NCI-H1048 (cell line): ENCODE data around the gene ORMDL3.
"Not testable (repeated sequence)": the region's sequence is repeated elsewhere in the genome, so short reads cannot be mapped to it uniquely, and the experiment has no call there.

Experiments
- DNase-seq: peaks from one replicate; lab custom pipeline; 2025; lab: John Stamatoyannopoulos, UW

ORMDL3 gene

DNA sequence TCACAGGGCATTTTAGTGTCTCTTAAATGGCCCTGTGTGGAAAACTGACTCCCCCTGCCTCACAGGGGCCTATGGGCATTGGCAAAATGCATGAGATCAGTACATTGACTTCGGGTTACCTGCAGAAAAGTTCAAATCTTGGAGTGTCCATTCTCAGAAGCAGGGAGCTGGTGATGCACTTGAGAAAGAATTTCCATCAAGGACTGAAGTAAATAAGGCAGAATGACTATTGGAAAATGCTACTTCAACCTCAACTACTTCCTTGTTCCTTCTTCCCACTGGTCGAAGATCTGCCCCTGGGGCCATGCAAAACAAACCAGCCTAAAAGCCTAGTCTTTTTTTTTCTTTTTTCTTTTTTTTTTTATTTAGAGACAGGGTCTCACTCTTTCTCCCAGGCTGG lies 21.6 kb upstream of the ORMDL3 start:
- no peak for DNase-seq

DNA sequence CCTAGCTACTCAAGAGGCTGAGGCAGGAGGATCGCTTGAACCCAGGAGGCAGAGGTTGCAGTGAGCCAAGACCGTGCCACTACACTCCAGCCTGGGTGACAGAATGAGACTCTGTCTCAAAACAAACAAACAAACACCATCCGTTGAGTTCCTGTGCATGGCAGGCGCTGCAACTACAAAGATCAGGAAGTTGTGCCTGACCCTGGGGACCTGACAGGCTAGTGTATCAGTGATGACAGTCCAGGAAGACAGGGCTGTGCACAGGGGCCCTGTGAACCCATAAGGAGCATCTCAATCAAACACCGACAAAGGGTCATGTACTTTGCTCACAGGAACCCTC lies 21.1 kb upstream of the ORMDL3 start:
- not testable (repeated sequence) for DNase-seq

DNA sequence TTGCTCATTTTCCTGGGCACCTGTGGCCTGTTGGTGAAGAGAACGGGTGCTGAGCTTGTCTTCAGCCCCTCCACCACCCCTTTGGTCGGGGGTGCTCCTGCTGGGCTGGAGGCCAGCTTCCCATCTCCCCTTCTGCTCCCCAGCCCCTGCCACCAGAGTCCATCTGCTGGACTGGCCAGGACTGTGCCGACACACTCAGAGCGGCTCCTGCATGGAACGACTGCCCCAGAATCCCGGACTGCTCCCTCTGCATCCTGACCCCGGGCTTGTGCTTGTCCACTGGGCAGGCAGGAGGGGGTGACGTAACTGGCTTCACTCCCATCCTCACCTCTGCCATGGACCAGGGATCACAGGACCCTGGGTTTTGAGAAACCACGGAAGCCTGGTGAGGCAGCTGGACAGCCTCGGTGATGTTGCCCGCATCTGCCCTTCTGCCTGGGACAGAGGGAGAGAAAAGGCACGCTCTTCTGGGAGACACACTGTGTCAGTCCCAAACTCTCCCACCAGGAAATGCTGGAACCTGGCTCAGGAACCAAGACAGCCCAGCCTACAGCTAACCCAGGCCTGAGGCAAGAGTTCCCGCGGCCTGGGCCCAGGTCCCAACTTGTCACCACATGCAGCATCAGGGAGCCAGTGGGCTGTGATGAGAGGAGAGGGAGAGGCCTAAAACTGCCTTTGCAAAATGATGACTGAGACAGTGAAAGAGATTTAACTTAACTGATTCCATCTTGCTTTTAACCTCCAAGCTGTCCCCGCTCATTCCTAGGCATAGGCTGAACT lies 19.3 kb upstream of the ORMDL3 start:
- no peak for DNase-seq

- no peak for DNase-seq
Observed at GRCh38 chr17:39944393-39944711, 17.0 kb upstream of the ORMDL3 start.

GRCh38 chr17:39943702-39944392 lies 16.4 kb upstream of the ORMDL3 start:
- no peak for DNase-seq

- DNase-seq = no peak
Observed at GRCh38 chr17:39939588-39940419, 12.4 kb upstream of the ORMDL3 start.

DNA sequence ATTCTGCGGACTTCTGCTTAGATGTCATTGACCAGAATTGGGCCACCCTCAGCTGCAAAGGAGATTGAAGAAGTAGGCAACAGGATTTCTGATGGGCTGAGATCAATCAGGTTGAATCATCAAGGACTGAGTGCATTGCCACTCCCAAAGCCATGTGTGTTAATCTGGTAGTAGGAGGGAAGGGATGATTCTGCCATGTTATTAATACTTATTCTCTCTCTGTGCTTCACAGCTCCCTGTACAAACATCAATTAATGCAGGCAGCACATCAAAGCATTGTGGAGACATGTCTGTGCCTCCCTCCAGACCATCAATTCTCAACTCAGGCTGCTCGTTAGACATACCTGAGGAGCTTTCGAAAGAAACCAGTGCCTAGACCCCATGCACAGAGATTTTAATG lies 11.7 kb upstream of the ORMDL3 start:
- DNase-seq = no peak

GRCh38 chr17:39938140-39938869 lies 10.9 kb upstream of the ORMDL3 start:
- no peak for DNase-seq

DNA sequence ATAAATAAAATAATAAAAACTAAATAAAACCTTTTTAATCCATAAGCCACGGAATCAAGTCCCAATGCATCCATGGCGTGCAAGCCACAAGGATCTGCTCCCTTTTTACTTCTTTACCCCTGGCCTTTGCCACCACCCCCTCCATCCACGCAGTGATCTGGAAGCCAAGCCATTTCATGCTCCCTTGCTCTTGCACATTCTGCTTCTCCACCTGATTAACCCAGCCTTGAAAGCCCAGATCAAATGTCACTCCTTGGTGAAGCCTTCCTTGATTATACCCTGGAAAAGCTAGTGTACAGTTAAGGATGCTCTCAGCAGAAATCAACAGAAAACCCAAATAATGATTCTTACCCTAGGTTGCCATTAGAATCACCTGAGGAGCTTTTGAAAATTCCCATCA lies 10.0 kb upstream of the ORMDL3 start:
- DNase-seq = no peak

DNA sequence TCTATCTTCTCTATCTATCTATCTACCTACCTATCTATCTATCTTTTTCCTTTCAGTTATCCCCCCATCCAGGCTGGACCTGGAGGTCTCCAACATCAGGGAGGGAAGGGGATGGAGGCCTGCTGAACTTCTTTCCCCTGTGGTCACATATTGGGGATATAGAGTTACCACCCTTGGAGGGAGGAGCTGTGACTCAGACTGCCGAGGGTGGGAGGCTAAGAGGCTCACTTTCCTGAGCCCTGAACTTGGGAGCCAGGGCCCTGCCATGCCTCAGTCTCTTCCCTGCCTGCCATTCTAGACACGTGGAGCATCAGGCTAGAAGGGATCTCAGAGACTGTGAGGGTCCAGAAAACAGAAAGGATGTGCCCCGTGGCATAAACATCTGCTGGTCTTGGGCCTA lies 8.5 kb upstream of the ORMDL3 start:
- DNase-seq = no peak

GRCh38 chr17:39934324-39934723 lies 6.9 kb upstream of the ORMDL3 start:
- DNase-seq = no peak

GRCh38 chr17:39933912-39934311 lies 6.5 kb upstream of the ORMDL3 start:
- no peak for DNase-seq

DNA sequence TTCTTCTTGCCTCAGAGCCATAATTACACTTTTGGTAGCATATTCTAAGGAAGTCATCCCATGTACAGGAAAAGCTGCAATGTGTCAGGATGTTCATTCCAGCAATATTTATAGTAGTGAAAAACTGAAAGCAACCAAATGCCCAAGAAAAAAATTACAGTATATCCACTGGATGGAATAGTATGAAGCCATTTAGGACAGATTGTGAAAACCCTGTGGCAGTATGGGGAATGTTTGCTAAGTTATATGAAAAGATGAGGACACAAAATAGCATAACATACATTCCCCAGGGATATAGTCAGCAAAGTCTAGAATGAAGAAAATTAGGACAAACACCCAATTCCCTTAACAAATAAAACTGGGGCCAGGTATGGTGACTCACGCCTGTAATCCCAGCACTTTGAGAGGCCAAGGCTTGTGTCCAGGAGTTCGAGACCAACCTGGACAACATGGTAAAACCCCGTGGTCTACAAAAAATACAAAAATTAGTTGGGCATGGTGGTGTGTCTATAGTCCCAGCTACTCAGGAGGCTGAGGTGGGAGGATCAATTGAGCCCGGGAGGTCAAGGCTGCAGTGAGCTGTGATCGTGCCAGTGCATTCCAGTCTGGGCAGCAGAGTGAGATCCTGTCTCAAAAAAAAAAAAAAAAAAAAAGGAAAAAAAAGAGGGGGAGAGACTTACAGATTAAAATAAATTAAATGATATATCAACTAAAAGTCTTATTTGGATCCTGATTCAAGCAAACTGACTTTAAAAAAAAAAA lies 2.4 kb upstream of the ORMDL3 start:
- DNase-seq = no peak

DNA sequence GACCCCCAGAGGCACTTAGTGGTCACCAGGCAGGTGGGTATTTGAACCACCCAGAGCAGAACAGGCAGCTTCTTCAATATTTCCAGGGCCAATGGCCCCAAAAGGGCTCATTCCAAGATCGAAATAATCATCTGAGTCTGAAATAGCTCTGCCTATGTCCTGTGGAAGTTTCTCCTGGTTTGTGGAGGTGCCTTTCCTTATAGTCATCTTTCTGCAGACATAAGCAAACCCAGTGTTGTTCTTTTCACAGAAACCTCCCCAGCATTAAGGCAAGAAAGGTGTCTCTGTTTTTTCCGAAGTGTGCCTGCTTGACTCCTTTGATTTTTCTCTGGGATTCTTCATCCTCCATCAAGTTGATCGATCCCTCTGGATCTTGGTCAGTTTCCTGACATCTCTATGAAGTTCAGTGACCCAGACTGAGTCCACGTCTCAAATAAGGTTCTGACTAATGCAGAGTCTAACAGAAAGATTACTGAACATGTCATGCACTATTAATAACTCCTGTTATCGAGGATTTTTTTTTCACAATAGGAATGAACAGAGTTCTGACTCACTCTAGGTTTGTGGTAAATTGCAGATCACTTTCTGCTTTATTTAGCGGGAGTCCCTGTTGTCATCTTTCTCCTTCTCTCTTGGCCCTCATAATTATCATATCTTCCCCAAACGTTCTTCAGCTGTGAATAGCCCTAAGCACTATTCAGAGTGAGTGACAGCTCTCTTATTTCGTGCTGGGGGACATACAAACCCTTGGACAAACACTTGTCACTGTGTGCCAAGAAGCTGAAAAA lies 1.7 kb upstream of the ORMDL3 start:
- DNase-seq = no peak

- DNase-seq = no peak
Observed at GRCh38 chr17:39927929-39928857, 792 bp upstream of the ORMDL3 start.

- DNase-seq = no peak
Observed at GRCh38 chr17:39926588-39927100, 757 bp downstream of the ORMDL3 start.

- no peak for DNase-seq
Observed at GRCh38 chr17:39926135-39926587, 1.2 kb downstream of the ORMDL3 start.

- DNase-seq = no peak
Observed at GRCh38 chr17:39925282-39926134, 1.9 kb downstream of the ORMDL3 start.
